ENCODE data around the gene MRPL46.

GRCh38 chr15:88467935-88468528 lies 844 bp upstream of the MRPL46 start:
- no peak for TF ChIP-seq POLR2AphosphoS5 (IDR thresholded peaks at IDR 0.05; ENCODE audit: low read depth, low read length)
- no peak for TF ChIP-seq POLR2A (IDR thresholded peaks at IDR 0.05; ENCODE audit: low read depth, low read length)
